ENCODE results near the gene SND1. TPM values are rescaled to one million over a fixed set of nuclear protein-coding genes. Genes with fewer than 3 reads are reported as not detected.
"Not testable (repeated sequence)": the region's sequence is repeated elsewhere in the genome, so short reads cannot be mapped to it uniquely, and the experiment has no call there.

The SND1 gene
- total and polyA plus RNA-seq, 5 experiments from 2014 or later: 80.1 to 105 (median 86.0) TPM

DNA sequence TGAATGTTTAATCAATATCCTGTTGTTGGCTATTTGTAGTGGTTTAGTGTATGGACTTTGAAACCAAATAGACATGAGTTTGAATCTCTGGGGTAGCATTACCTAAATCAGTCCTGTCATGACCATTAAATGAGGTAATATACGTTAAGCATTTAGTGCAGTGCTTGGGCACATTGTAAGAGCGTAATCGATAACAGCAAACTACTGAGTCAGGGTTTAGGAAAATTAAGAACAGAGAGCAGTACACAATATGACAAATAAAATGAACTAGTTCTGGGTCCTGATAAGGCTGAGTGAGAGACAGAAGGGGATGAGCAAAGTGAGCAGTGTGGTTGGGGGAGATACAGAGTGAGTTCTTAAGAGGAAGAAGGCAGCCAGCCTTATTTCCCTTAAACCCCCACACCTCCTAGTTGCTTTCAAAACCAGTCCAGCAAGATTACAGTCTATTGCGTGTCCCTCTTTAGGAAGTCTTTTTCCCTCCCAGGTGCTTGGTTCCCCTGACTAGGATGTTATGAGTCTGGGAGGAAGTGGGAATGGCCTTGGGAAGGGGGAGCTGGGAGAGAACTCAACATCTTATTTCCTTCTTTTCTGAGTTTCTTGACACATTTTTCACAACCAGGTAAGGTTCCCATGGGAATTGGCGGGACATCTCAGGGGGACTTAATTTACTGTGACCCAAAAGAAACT, 171.0 kb downstream of the SND1 start:
- POLR2A ChIA-PET: no interaction called here
- Mint-ChIP-seq H3K4me1 (peaks cover 19 to 45% (median 32%) of the 10 kb centered on the region in 4 donors), H3K36me3 (peaks cover 0 to 4% (median 0%) of the 10 kb centered on the region in 3 donors), H3K4me3 (no peak overlapping the region), H3K27me3 (no peaks in the 10 kb centered on the region), H3K27ac (peak overlapping the region in 1 of 10 donors; percentile 9), H3K9me3 (no peaks in the 10 kb centered on the region)
- DNase-seq (no peak), ATAC-seq (no peak)

DNA sequence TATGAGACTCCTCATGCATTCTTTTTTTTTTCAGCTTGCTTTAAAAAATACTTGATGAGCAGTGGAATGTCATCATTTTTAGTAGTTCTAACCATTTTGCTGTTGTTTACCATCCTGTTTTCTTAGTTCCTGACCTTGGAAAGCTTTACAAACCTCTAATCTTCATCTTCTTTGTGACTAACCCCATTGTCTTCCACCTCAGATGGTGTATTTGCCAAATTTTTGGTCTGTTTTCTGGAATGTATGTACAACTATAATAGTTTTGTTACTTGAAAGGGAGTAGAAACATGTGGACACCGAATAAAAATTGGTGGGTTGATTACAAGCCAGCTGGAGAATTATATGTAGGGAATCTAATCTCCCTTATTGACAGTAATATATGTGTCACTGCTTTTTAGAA, 172.7 kb downstream of the SND1 start:
- Mint-ChIP-seq H3K27me3 (no peaks in the 10 kb centered on the region), H3K27ac (no peak overlapping the region), H3K4me1 (peaks cover 13 to 39% (median 18%) of the 10 kb centered on the region in 4 donors), H3K9me3 (no peaks in the 10 kb centered on the region), H3K36me3 (peaks cover 0 to 4% (median 0%) of the 10 kb centered on the region in 3 donors), H3K4me3 (no peak overlapping the region)
- DNase-seq (no peak), ATAC-seq (no peak)
- POLR2A ChIA-PET: interaction anchor here (0.8 kb wide), 1 partner anchor 395 kb away, joined by 3 read pairs; no protein-coding TSS in a partner anchor

DNA sequence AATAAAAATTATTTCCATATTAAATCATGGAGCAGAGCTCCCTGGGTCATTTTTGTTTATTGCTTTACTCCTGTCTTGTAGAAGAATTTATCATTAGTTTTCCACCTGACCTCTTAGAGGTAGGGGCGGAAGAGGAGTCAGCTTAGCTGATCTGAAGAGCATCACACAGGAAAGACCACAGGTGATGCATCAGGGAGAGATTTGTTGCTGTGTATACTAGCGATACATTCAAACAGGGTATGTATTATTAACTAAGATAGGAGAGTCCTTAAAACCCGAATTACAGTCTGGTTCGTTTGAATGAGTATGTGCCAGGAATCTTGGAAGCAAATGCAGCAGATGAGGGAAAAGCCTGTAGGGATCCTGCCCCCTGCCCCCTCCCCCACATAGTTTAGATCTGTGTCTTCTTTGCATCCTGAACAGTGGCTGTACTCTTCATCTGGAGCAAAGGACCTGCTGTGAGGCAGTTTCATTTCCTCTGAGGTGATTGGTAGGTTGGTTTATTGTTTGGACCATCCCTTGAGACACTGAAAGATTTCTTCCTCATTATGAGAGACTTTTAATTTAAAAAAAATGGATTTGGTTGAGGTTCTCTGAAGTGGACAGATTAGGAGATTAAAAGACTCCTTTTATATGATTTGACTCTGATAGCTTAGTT, 177.0 kb downstream of the SND1 start:
- no peaks in the 10 kb centered on the region for H3K27me3 Mint-ChIP-seq
- no peak overlapping the region for H3K4me3 Mint-ChIP-seq
- DNase-seq (no peak), ATAC-seq (no peak)
- no peaks in the 10 kb centered on the region for H3K9me3 Mint-ChIP-seq
- no peak overlapping the region for H3K27ac Mint-ChIP-seq
- H3K36me3 Mint-ChIP-seq: peaks cover 3 to 18% (median 12%) of the 10 kb centered on the region in 3 donors
- peaks cover 0 to 13% (median 3%) of the 10 kb centered on the region in 4 donors for H3K4me1 Mint-ChIP-seq
- POLR2A ChIA-PET: no interaction called here

- Mint-ChIP-seq H3K4me3 (no peak overlapping the region), H3K4me1 (peaks cover 0 to 13% (median 5%) of the 10 kb centered on the region in 4 donors), H3K9me3 (peaks cover 4 to 13% (median 9%) of the 10 kb centered on the region in 9 donors), H3K27ac (no peak overlapping the region), H3K27me3 (no peaks in the 10 kb centered on the region), H3K36me3 (peaks cover 15 to 29% (median 28%) of the 10 kb centered on the region in 3 donors)
- ATAC-seq: no peak
- POLR2A ChIA-PET: no interaction called here
- DNase-seq: no peak
These were observed 179.6 kb downstream of the SND1 start for GRCh38 chr7:127831318-127832219.

GRCh38 chr7:127832592-127832991, 180.6 kb downstream of the SND1 start:
- Mint-ChIP-seq H3K27me3 (no peaks in the 10 kb centered on the region), H3K4me3 (no peak overlapping the region), H3K27ac (no peak overlapping the region), H3K36me3 (peaks cover 18 to 33% (median 29%) of the 10 kb centered on the region in 3 donors), H3K4me1 (peaks cover 0 to 13% (median 5%) of the 10 kb centered on the region in 4 donors), H3K9me3 (peaks cover 4 to 20% (median 12%) of the 10 kb centered on the region in 9 donors)
- no peak for ATAC-seq
- POLR2A ChIA-PET: no interaction called here
- DNase-seq: no peak

GRCh38 chr7:127833641-127834040, 181.6 kb downstream of the SND1 start:
- peaks cover 7 to 24% (median 16%) of the 10 kb centered on the region in 9 donors for H3K9me3 Mint-ChIP-seq
- no peak overlapping the region for H3K4me3 Mint-ChIP-seq
- H3K27ac Mint-ChIP-seq: no peak overlapping the region
- H3K36me3 Mint-ChIP-seq: peaks cover 23 to 40% (median 36%) of the 10 kb centered on the region in 3 donors
- no peaks in the 10 kb centered on the region for H3K27me3 Mint-ChIP-seq
- DNase-seq (no peak), ATAC-seq (no peak)
- peaks cover 0 to 13% (median 7%) of the 10 kb centered on the region in 4 donors for H3K4me1 Mint-ChIP-seq
- POLR2A ChIA-PET: no interaction called here

GRCh38 chr7:127835679-127836078, 183.7 kb downstream of the SND1 start:
- peaks cover 0 to 7% (median 2%) of the 10 kb centered on the region in 4 donors for H3K4me1 Mint-ChIP-seq
- no peak overlapping the region for H3K27ac Mint-ChIP-seq
- POLR2A ChIA-PET: no interaction called here
- H3K4me3 Mint-ChIP-seq: no peak overlapping the region
- peaks cover 7 to 24% (median 17%) of the 10 kb centered on the region in 9 donors for H3K9me3 Mint-ChIP-seq
- peaks cover 29 to 40% (median 36%) of the 10 kb centered on the region in 3 donors for H3K36me3 Mint-ChIP-seq
- DNase-seq (no peak), ATAC-seq (no peak)
- H3K27me3 Mint-ChIP-seq: no peaks in the 10 kb centered on the region

- H3K27me3 Mint-ChIP-seq, POLR2A ChIA-PET, ATAC-seq, H3K4me1 Mint-ChIP-seq, H3K4me3 Mint-ChIP-seq, DNase-seq: not testable (repeated sequence)
- peak overlapping the region in 1 of 10 donors; percentile 2 for H3K27ac Mint-ChIP-seq
- H3K9me3 Mint-ChIP-seq: peaks cover 7 to 24% (median 17%) of the 10 kb centered on the region in 9 donors
- peaks cover 28 to 35% (median 34%) of the 10 kb centered on the region in 3 donors for H3K36me3 Mint-ChIP-seq
These were observed 185.9 kb downstream of the SND1 start for GRCh38 chr7:127837816-127838410.

DNA sequence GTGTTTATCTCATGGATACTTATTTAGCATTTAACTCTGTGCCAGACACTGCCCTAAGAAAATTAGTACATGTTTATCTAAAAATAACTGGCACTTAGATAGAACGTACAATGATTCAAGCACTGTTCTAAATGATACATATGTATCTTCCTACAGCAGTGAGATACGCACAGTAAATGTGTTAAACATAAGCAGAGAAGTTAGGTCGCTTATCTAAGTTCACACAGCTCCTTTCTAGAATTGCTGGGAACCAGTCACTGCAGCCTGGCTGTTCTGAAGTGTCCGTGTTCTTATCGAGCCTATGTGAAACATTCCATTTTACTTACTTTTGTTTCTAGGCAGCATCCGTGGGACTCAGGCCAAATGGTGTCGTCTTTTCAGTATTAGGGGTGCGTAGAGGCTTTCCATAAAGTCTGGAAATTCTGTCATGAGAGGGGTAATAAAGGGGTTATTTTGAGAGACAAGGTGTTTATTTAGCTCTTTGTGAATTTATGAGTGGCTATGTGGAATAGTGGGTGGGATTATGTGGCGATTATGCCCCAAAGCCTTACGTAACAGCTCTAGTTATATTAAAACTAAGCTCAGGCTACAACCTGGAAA, 186.9 kb downstream of the SND1 start:
- Mint-ChIP-seq H3K36me3 (peaks cover 28 to 45% (median 33%) of the 10 kb centered on the region in 3 donors), H3K27ac (no peak overlapping the region), H3K4me1 (peaks cover 0 to 7% (median 1%) of the 10 kb centered on the region in 4 donors), H3K27me3 (no peaks in the 10 kb centered on the region), H3K9me3 (peaks cover 7 to 24% (median 17%) of the 10 kb centered on the region in 9 donors), H3K4me3 (no peak overlapping the region)
- POLR2A ChIA-PET: no interaction called here
- ATAC-seq (no peak), DNase-seq (no peak)

- DNase-seq: no peak
- H3K27me3 Mint-ChIP-seq: no peaks in the 10 kb centered on the region
- POLR2A ChIA-PET: interaction anchor here (0.8 kb wide), 1 partner anchor 10 kb away, joined by 3 read pairs; no protein-coding TSS in a partner anchor
- peaks cover 7 to 20% (median 15%) of the 10 kb centered on the region in 9 donors for H3K9me3 Mint-ChIP-seq
- no peak overlapping the region for H3K27ac Mint-ChIP-seq
- peaks cover 28 to 54% (median 34%) of the 10 kb centered on the region in 3 donors for H3K36me3 Mint-ChIP-seq
- ATAC-seq: no peak
- H3K4me3 Mint-ChIP-seq: no peak overlapping the region
- H3K4me1 Mint-ChIP-seq: peaks cover 0 to 3% (median 1%) of the 10 kb centered on the region in 4 donors
These were observed 188.4 kb downstream of the SND1 start for GRCh38 chr7:127840226-127840951.

DNA sequence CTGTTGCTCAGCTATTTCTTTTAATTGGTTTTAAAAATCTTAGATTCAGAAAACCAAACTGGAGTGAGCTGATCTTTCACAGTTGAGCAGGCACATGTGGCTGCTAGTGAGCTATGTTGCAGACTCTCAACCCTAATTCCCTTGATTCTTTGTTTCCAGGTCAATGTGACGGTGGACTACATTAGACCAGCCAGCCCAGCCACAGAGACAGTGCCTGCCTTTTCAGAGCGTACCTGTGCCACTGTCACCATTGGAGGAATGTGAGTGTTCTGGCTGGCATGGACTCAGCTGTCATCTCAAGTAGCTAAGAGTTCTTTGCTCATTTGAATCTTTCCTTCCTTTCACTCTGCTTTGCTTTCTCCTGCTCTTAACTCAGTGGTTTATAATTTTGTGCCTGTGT, 192.2 kb downstream of the SND1 start:
- POLR2A ChIA-PET: no interaction called here
- no peak overlapping the region for H3K4me3 Mint-ChIP-seq
- peaks cover 15 to 63% (median 21%) of the 10 kb centered on the region in 3 donors for H3K36me3 Mint-ChIP-seq
- H3K27me3 Mint-ChIP-seq: no peaks in the 10 kb centered on the region
- no peaks in the 10 kb centered on the region for H3K9me3 Mint-ChIP-seq
- no peak overlapping the region for H3K27ac Mint-ChIP-seq
- ATAC-seq: no peak
- no peak for DNase-seq
- H3K4me1 Mint-ChIP-seq: peaks cover 0 to 6% (median 1%) of the 10 kb centered on the region in 4 donors

All from naive thymus-derived CD8-positive, alpha-beta T cell (primary cell).